SH-SY5Y (cell line): Measurements from ENCODE around the gene PXYLP1.

ENCODE experiments used
- GATA2 ChIP-seq: IDR thresholded peaks from 2 replicates; pipeline ENCODE4 v1.6.1; 2011; ENCODE audit warnings: mild to moderate bottlenecking, low read depth, low read length
- GATA3 ChIP-seq: IDR thresholded peaks from 2 replicates; pipeline ENCODE4 v1.6.1; 2011; ENCODE audit warnings: low read depth, mild to moderate bottlenecking, low read length, moderate library complexity

DNA sequence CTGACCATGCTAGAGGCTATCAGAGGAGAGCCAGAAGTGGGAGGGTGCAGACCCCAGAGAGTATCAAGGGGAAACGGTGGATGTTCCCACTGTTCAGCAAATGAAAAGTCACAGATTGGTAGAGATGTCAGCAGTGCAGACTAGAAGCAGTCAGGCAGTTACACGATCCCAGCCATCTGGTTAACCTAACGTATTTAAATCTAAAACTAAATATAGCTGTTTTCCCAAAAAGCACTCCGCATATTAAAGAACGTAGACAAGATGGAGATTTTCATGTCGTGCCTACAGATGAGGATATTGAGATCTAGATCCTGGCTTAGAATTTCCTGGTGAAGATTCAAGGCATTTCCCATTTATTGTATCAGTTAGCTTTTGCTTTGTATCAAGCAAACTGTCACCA is 25.2 kb downstream of the PXYLP1 start:
- TF ChIP-seq GATA2 (no peak), GATA3 (no peak)
